PFSK-1 (cell line): Measurements from ENCODE around the gene MTTP.

ENCODE experiments used
- POLR2AphosphoS5 ChIP-seq: IDR thresholded peaks from 2 replicates; pipeline ENCODE4 v1.6.1; 2012; ENCODE audit warnings: low read depth, mild to moderate bottlenecking, control low read depth, low read length, moderate library complexity
- REST ChIP-seq, 2 experiments: IDR thresholded peaks; 2 replicates each; pipeline versions ENCODE4 v1.6.1 to v1.8.0; 2011 to 2012; ENCODE audit warnings: low read depth in 2 of 2, low read length in 2 of 2, control low read depth in 1 of 2, inconsistent platforms in 1 of 2, mild to moderate bottlenecking in 1 of 2, moderate library complexity in 1 of 2; ENCODE audit not compliant: insufficient read depth in 1 of 2

GRCh38 chr4:99563310-99564186 lies 11.1 kb upstream of the MTTP start, which contains the start of gene TRMT10A:
- TF ChIP-seq POLR2AphosphoS5 (peak; percentile 66; the same call in 1 of the 2 replicates), REST (IDR thresholded peaks at IDR 0.05; ENCODE audit: insufficient read depth in 1 of 2, low read depth in 2 of 2, low read length in 2 of 2) (no peak)
